Forelimb muscle (tissue), 1 donor: Measurements from ENCODE around the gene TP53. TPM values are rescaled to one million over a fixed set of nuclear protein-coding genes. Genes with fewer than 3 reads are reported as not detected.

Experiments
- DNase-seq: peaks from one replicate; pipeline ENCODE4 v3.0.0-alpha.2; 2013; ENCODE audit warnings: low read depth
- polyA plus RNA-seq: library from polyadenylated mRNA; unstranded; fragments of 120-200 nt; gene quantifications from one replicate; pipeline ENCODE4 v1.2.1, GENCODE V29; 2013; ENCODE audit not compliant: insufficient read length

TP53 gene
- polyA plus RNA-seq, 1 donor, result 32.3 TPM

- no peak for DNase-seq
These were observed 20.2 kb upstream of the TP53 start for GRCh38 chr17:7707446-7707845.

- no peak for DNase-seq
These were observed 19.5 kb upstream of the TP53 start for GRCh38 chr17:7706631-7707354.

- no peak for DNase-seq
These were observed 18.3 kb upstream of the TP53 start for GRCh38 chr17:7705269-7706255.

GRCh38 chr17:7704601-7705268 is 17.4 kb upstream of the TP53 start, which contains the start of gene EFNB3:
TSS of gene EFNB3 (plus strand) at chr17:7705202. CDS start at chr17:7705599, 397 bp downstream.
- no peak for DNase-seq

GRCh38 chr17:7703584-7704479 is 16.5 kb upstream of the TP53 start:
- no peak for DNase-seq

- no peak for DNase-seq
These were observed 15.5 kb upstream of the TP53 start for GRCh38 chr17:7702776-7703175.

- DNase-seq, result no peak
These were observed 14.4 kb upstream of the TP53 start for GRCh38 chr17:7701681-7702080.

- DNase-seq, result no peak
These were observed 13.2 kb upstream of the TP53 start for GRCh38 chr17:7700510-7700909.

- DNase-seq, result no peak
These were observed 10.7 kb upstream of the TP53 start for GRCh38 chr17:7697828-7698588.

GRCh38 chr17:7695586-7695985 is 8.3 kb upstream of the TP53 start:
- DNase-seq, result no peak

GRCh38 chr17:7688808-7689316 is 1.6 kb upstream of the TP53 start:
- DNase-seq, result no peak

- DNase-seq, result peak; percentile 96
These were observed 868 bp upstream of the TP53 start, which contains the start of gene WRAP53 for GRCh38 chr17:7687908-7688807. TSS of gene WRAP53 (plus strand) at chr17:7688477. CDS start at chr17:7688649, 172 bp downstream.

GRCh38 chr17:7686222-7687071 is 843 bp downstream of the TP53 start:
- peak; percentile 67 for DNase-seq

GRCh38 chr17:7685533-7686221 is 1.6 kb downstream of the TP53 start:
- DNase-seq, result peak; percentile 87

- no peak for DNase-seq
These were observed 2.3 kb downstream of the TP53 start for GRCh38 chr17:7684851-7685532.

GRCh38 chr17:7677388-7678067 is 9.8 kb downstream of the TP53 start:
- no peak for DNase-seq
